NCI-H2196 treated with DMSO at 0.1 percent for 48 hours (cell line): ENCODE data around the gene EFHD1.
A peak's percentile ranks its signal among the peaks of the same experiment; 100 is the strongest.

ENCODE experiments used
- DNase-seq: peaks from one replicate; lab custom pipeline; 2025; ENCODE audit not compliant: unreplicated experiment; lab: John Stamatoyannopoulos, UW

EFHD1 gene, protein sequence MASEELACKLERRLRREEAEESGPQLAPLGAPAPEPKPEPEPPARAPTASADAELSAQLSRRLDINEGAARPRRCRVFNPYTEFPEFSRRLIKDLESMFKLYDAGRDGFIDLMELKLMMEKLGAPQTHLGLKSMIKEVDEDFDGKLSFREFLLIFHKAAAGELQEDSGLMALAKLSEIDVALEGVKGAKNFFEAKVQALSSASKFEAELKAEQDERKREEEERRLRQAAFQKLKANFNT

GRCh38 chr2:232633413-232634205, at the start of gene EFHD1:
TSS of gene EFHD1 (plus strand) at chr2:232633604. CDS start at chr2:232633705, 101 bp downstream.
- DNase-seq: no peak

- no peak for DNase-seq
Observed at GRCh38 chr2:232584238-232584637, 49.2 kb upstream of the EFHD1 start.

DNA sequence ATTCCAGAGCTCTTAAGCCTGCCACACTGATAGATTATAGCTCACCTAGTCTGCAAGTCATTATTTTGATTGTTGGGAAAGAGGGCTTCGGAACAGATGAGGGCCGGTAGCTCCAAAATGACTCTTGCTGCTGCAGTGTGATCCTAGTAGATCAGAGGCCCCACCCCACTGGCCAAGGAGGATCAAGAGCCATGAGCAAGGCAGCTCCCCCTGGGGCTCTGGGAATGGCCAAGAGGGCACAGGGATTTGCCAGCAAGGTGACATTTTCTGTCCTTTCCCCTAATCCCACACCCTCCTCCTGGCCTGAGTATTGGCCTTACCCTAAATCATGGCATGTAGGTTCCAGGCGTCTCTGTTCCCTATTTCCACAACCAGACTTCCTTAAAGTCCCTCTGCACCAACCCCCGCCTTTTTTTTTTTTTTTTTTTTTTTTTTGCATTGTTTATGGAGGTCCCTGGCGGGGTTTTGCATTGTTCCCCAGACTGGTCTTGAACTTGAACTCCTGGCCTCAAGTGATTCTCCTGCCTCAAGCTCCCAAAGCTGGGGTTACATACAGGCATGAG, 46.4 kb upstream of the EFHD1 start:
- DNase-seq: no peak

DNA sequence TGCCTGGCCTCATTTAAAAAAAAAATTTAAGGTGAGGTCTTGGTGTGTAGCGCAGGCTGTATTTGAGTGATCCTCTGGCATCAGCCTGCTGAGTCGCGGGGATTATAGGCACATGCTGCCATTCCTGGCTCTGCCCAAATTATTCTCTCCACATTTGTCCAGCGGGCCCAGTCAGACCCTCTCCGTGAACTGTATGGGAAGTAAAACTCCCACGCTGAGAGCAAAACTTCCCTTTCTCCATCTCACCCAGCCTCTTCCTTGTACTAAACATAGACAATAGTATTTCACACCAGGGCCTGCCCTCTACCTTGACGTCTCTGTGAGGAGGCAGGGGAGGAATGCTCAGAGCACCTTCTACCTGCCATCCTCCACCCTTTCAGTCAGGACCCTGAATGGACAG, 45.9 kb upstream of the EFHD1 start:
- DNase-seq: no peak

- DNase-seq: no peak
Observed at GRCh38 chr2:232588031-232588430, 45.4 kb upstream of the EFHD1 start.

DNA sequence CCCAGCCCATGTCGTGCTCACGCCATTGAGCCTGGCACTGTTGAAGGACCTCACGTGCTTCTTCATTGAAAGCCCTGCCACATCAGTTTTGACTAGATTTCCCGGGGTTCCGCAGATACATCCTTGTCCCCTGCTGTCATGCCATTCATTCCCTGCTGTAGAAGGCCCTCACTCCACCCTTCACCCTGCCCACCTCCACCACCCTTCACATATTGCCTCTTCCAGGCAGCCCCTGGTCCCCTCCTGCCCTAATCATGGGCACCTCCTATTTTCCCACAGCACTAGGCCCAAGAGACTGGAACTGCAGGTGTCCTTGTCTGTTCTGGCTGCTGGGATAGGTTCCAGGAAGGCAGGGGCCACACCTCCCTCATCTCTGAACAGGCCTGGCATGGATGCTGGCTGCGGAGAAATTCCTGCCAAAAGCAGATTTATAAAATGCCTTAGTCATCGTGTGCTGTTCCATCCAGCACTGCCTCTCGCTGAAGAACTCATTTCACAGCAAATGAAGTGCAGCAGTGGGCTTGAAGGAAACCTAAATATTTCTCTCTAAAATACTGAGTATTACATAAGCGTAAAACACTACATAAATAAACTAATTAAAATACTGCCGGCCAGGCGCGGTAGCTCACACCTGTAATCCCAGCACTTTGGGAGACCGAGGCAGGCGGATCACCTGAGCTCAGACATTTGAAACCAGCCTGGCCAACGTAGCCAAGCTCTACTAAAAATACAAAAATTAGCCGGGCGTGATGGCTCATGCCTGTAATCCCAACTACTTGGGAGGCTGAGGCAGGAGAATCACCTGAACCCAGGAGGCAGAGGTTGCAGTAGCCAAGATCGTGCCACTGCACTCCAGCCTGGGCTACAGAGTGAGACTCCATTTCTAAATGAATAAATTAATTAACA, 44.5 kb upstream of the EFHD1 start:
- DNase-seq: peak; percentile 51

DNA sequence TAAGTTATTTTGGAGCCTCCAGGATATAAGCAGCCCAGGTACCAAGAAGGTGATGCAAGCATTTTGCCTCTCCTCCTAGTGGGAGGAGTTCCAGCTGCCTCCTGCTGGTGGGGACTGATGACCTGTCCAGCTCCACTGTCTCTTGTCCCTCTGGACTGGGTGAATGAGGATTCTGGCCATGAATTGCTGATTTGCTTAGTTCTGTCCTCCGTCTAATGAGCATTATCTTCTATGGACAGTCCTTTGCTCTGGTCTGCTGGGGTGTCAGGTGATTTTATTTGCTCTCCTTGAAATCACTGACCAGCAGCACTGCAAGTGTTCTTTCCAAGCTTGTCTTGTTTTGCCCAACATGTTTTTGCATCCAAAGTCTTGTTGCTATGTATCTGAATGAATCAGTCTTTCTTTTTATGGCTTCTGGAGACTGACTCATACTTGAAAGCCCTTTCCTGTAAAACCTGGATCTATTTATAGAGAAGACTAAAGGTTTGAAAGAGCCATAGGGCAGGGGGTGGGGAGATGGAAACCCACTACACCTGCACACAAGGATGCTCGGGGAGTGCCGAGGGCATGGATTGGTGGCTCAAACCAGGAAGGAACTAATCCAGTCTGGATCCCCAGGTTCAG, 40.5 kb upstream of the EFHD1 start:
- peak; percentile 19 for DNase-seq

DNA sequence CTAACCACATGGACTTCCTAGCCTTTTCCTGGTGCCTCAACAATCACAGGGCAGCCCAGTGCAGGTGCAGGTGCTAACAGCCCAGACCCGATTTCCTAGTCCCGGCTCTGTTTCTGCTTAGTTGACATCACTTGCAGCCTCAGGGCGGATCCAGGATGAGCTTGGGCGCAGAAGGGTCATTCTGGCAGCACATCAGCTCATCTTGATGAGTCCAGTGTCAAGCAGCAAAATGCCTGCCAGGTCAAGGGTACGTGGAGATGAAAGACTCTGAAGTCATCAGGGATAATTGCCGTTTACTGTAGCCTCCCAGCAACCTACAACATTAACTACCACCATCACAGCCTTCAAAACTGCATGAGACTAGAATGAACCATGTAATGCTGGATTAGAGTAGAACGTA, 39.4 kb upstream of the EFHD1 start:
- DNase-seq: no peak

GRCh38 chr2:232597362-232598079, 35.9 kb upstream of the EFHD1 start:
- DNase-seq: no peak

- no peak for DNase-seq
Observed at GRCh38 chr2:232598293-232598692, 35.1 kb upstream of the EFHD1 start.

DNA sequence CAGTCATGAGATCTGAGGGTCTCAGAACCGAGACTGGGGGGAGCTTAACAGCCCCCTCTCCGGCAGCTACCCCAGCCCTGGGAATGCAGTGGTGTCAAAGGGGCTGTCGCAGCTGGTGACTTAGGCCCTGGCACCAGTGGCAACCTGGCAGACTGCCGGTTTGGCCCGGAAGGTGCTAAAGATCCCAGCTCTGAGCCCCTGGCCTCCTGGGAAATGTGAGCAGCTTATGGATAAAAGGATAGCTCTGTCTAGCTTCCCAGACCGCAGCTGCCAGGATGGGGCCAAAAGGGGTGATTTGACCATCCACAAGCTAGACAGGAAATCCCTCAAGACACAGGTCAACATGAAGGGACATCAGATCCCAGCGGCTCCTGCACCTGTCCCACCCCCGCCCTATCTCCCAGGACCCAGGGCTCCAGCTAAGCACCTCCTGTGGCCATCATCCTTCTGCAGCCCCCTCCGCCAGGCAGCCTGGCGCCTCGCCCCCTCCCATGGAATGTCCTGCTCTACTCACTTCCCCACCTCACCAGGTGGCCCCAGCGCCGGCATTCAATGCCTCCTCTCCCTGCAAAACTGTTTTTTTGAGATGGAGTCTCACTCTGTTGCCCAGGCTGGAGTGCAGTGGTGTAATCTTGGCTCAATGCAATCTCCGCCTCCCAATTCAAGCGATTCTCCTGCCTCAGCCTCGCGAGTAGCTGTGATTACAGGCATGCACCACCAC, 33.2 kb upstream of the EFHD1 start:
- no peak for DNase-seq

GRCh38 chr2:232603283-232603682, 30.1 kb upstream of the EFHD1 start:
- no peak for DNase-seq

DNA sequence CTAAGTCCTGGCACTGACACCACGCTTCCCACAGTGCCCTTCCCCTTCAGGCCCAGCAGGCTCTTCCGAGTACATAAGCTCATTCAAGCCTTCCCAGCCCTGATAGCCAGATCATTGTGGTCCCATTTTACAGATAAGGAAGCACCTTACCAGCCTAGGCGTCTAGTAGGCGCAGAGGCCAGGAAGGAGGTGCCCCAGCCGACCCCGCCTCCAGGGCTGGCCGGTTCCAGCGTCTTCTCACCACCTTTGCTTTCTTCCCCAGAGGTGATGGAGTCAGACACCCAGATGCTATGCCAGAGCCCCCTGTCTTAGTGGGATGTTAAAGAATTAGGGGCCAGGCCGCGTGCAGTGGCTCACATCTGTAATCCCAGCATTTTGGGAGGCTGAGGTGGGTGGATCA, 28.9 kb upstream of the EFHD1 start:
- DNase-seq: no peak

- DNase-seq: no peak
Observed at GRCh38 chr2:232607011-232607410, 26.4 kb upstream of the EFHD1 start.

DNA sequence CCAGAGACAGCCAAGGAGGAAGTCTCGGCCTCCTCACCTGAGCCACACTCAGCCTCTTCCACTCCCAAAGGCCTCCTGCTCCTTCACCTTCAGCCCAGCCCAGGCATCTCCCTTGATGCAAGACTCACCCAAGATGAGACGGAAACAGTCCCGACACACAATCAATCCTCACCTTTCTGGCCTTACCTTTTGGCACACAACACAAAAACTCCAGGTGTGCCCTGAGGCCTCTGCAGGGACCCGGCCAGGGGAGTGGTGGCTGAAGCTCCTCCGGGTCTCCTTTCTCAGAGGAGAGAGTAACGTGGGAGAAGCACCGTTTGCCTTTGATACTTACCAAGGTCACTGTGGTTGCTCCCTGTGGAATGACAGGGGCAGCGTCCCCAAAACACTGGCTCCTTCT, 23.8 kb upstream of the EFHD1 start:
- DNase-seq: no peak

DNA sequence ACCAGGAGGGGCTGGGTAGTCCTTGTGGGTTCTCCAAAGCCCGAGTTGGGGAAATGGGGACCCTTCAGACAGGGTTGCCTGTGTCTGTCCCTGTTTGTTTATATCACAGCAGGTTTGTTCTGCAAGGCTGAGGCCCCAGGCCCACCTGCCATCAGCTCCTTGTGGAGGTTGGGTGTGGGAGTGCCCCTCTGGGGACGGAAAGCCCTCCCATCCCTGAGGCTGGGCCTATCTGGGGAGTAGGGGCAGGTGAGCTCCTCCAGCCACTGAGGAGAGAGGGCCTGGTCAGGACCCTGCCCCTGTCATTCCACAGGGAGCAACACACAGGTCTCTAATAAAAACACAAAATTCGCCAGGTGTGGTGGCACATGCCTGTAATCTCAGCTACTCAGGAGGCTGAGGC, 23.3 kb upstream of the EFHD1 start:
- no peak for DNase-seq

DNA sequence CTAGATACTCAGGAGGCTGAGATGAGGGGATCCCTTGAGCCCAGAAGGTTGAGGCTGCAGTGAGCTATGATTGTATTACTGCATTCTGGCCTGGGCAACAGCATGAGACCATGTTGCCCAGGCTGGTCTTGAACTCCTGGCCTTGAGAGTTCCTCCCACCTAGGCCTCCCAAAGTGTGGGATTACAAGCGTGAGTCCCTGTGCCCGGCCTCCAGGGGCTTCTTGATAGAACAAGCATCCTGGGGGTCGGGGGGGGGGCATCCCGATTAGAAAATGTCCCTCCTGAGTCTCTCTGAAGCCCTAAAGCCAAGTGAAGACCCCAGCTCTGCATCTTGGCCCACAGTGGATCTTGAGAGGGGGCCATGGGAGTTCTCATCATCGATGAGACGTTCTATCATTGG, 22.3 kb upstream of the EFHD1 start:
- DNase-seq: no peak

DNA sequence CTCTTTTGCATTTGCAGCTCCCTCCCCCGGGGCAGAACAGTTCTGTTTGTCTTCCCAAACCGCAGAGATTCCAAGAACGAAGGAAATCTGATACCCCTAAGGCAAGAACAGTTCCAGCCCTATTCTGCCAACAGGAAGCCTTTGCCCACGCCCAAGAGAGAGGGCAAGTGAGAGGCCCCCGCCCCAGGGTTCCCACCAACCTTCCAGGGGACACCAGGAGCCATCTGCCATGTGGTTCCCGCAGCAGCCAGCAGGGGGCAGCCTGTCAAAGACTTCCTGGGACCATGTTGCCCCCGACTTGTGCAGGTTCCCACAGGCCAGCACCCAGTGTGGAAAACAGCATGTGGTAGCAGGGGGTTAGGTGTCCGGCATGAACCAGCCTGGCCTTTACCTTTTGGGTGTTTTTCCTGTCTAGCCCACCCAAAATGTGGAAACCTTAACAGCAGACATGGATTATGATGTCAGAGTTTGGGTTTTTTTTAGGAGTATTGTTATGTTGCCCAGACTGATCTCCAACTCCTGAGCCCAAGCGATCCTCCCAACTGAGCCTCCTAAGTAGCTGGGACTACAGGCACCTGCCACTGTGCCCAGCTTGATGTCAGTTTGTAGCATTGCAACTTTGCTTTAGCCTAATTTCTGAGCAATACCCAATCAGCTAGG, 21.7 kb upstream of the EFHD1 start:
- no peak for DNase-seq

- DNase-seq: no peak
Observed at GRCh38 chr2:232613538-232614134, 19.8 kb upstream of the EFHD1 start.
